ENCODE results near the gene PTPN4.

- TF ChIP-seq CTCF (IDR thresholded peaks at IDR 0.05; ENCODE audit: low read length) (no peak), EZH2 (optimal IDR thresholded peaks at IDR 0.05; ENCODE audit: low read depth, low read length) (no peak)
Observed at GRCh38 chr2:120017201-120017600, 257.5 kb downstream of the PTPN4 start.

Data from MM.1S (cell line).